Activated CD4-positive, alpha-beta T cell treated with anti-CD3 and anti-CD28 coated beads for 24 hours (primary cell): ENCODE measurements around the gene TRMT112.

Source experiments
- DNase-seq, 2 donors: peaks; one replicate each; pipeline ENCODE4 v3.0.0-alpha.2; 2020; ENCODE audit warnings: low read depth in 2 of 2

The TRMT112 gene

GRCh38 chr11:64317325-64317960, at the start of gene TRMT112:
TRMT112 (minus strand) TSS chr11:64317559; CDS start chr11:64317526, 33 bp downstream.
- DNase-seq = peak; percentile 92 to 93

DNA sequence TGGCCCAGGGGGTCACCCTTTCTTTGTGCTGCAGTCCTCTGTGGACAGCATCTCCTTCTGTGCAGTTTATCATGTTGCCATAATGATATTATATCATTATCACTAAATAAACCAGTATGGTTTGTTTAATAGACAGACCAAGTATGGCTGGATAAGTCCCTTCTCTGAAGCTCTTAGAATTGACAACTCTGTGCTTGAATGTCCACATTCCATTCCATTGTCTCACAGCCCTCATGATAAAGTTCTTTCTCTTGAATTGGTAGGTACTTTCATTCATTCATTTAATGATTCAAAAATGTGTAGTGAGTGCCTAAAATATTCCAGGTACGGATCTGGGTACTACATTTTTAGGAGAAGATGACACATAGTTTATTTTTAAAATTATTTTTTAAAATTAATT, 49.4 kb upstream of the TRMT112 start:
- no peak for DNase-seq

- no peak for DNase-seq
These were observed 47.6 kb upstream of the TRMT112 start for GRCh38 chr11:64364911-64365310.

- no peak for DNase-seq
These were observed 47.1 kb upstream of the TRMT112 start for GRCh38 chr11:64364435-64364834.

DNA sequence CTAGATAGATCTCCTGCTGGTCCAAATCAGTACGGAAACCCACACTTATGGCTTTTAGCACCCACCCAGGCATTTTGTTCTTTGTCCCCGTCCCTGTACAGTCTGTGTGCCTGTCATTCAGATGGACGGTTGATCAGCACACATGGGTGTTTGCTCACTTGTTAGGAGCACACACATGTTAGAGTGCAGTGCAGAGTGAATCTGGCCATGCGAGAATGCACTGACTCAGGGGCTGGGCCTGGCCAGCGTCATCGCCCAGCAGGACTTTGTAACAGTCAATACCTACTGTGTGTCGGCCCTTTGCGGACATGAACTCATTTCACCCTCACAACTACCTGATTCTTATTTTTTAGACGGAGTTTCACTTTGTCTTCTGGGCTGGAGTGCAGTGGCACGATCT, 45.0 kb upstream of the TRMT112 start:
- DNase-seq = no peak

- DNase-seq = no peak
These were observed 44.3 kb upstream of the TRMT112 start for GRCh38 chr11:64361659-64362058.

GRCh38 chr11:64360448-64360921, 43.1 kb upstream of the TRMT112 start:
- no peak for DNase-seq

- no peak for DNase-seq
These were observed 42.5 kb upstream of the TRMT112 start for GRCh38 chr11:64359712-64360445.

GRCh38 chr11:64358907-64359711, 41.8 kb upstream of the TRMT112 start, which contains the start of gene RPS6KA4:
RPS6KA4 (plus strand) TSS chr11:64359162; CDS start chr11:64359236, 74 bp downstream.
- peak in 1 of 2 donors; percentile 40 for DNase-seq

DNA sequence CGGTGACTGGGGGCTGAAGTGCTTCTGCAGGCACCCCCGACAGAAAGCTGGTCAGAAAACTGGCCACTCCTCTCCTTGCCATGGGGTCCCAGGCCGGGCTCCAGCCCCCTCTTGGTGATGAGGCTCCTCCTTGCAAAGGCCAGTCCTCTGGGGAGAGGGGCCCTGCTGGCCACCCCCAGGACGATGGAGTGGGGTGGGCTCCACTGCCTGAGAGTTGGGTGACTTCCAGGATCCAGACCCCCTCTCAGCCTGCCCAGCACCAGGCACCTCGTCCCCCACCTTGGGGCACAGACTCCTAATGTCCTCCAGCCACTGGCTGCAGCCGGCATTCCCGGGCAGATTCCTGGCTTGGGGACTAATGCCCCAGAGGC, 41.2 kb upstream of the TRMT112 start:
- no peak for DNase-seq

- no peak for DNase-seq
These were observed 40.7 kb upstream of the TRMT112 start for GRCh38 chr11:64357904-64358535.

DNA sequence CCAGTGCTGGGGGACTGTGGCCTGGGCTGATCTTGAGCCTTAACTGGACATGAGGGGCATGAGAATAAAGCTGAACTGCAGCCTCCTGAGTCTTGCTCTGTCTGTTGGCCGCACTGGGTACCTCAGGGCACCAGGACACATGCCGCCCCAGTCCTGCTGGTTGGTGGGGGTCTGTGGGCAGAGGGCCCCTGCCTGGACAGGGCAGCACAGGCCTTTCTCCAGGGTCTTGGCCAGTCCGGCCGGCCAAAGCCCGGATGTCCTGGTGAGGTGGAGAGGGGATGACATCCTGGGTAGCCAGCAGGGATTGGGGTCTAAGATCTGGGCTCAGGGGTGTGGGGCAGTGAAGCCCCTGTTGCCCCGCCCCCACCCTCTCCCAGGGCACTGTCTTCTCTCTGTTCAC, 40.1 kb upstream of the TRMT112 start:
- no peak for DNase-seq

DNA sequence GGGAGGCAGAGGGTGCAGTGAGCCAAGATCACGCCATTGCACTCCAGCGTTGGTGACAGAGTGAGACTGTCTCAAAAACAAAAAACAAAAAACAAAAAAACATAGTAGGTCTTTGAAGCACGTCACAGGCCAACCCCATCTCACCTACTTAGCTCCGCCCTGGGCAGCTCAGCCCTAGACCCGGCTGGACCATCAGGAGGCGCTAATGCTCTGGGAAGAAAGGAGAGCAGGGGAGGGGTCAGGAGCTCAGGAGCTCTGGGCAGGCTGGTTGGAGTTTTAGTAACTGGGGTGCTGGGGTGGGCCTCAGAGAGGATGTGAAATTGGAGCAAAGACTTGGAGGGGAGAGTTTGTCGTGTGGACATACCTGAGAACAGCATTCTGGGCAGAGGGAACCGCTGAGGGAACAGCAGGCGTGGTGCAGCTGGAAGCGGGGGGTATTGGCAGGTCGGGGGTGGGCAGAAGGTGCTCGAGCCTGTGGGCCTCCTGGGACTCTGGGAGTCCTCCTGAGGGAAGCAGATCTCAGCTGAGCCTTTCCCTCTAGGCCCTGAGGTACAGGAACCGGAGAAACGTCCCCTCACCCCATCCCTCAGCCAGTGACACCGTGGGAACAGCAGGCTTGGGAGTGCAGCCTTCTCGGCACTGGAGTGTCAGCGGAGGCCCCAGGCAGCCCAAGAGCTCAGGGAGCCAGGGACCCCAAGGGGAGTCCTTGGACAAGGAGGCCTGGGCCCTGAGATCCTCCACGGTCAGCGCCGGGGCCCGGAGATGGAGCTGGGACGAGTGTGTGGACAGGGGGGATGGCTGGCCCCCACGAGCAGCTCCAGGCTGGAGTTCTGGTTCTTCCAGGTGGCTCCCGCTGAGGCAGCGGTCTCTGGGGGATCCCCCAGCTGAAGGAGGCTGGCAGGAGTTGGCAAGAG, 39.4 kb upstream of the TRMT112 start:
- no peak for DNase-seq

DNA sequence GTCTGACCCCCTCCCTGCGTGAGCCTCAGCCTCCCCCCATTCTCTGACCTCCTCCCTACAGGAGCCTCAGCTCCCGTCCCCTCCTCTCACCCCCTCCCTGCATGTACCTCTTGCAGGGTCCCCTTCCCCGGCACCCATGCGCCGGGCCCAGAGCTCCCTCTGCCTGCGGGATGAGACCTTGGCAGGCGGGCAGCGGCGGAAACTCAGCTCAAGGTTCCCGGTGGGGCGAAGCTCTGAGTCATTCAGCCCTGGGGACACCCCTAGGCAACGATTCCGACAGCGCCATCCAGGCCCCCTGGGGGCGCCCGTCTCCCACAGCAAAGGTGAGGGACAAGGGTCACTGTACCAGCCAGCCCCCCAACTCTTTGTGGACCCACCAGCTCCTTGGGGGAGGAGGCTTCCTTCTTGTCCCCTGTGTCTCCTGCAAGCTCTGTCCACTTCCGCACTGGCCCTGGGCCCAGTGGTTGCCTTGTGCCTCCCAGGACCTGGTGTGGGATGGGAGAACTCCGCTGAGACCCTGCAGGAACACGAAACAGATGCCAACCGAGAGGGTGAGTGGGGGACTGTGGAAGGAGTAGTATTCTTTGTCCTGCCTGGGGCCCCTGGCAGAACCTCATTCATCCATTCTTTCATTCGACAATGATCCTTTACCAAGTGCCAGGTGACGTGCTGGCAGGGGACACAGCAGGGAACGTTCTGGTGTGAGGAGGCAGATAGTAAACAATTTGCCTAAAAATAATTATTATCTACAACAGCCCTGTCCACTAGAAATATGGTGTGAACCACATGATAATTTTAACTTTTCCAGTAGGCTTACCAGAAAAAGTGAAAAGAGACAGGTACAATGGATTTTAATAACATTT, 38.0 kb upstream of the TRMT112 start:
- DNase-seq = no peak

DNA sequence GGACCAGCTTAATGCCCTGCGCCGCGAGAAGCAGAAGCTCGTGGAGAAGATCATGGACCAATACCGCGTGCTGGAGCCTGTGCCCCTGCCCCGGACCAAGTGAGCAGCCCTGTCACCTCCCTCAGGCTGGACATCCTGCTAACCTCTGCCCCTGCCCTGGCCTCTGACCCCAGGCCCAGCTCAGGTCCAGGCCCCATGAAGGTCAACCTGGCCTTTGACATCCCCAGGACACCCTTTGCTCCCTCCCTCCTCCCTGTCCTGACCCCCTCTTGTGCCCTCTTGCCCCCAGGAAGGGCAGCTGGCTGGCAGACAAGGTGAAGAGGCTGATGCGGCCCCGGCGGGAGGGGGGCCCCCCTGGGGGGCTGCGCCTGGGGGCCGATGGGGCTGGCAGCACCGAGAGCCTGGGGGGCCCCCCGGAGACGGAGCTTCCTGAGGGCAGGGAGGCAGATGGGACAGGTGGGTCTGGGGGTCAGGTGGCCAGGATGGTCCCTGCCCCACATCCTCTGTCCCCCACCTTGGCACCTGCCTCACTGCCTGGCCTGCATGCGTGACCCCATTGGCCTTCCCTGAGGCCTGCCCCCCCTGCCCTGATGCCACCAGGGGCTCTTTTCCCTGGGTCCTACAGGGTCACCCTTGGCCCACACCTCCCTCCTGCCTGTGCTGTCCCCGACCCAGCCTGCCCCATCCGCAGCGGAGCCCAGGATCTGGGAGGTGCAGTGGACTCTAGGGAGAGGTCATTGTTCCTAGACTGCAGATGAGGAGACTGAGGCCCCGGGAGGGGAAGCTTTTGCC, 36.6 kb upstream of the TRMT112 start:
- DNase-seq = no peak

DNA sequence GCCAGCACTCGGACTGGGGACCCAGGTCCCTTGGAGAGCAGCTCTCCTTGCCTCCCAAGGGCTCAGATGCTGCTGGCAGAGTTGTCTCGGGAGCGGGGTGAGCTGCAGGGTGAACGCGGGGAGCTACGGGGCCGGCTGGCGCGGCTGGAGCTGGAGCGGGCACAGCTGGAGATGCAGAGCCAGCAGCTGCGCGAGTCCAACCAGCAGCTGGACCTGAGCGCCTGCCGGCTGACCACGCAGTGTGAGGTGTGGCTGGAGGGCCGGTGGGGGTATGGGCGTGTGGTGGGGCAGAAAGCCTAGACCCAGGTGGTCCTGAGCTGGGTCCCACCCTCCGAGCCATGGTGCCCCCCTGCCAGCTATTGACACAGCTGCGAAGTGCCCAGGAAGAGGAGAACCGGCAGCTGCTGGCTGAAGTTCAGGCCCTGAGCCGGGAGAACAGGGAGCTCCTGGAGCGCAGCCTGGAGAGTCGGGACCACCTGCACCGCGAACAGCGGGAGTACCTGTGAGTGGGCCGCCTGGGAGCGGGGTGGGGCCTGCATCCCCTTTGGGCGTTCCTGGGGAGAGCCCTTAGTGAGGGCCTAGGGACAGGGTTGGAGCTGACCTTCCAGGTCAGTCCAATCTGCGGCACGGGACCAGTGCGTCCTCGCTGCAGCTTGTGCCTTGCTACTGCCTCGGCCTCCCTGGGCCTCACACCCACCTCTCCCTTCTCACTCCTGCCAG, 35.8 kb upstream of the TRMT112 start:
- DNase-seq = no peak

DNA sequence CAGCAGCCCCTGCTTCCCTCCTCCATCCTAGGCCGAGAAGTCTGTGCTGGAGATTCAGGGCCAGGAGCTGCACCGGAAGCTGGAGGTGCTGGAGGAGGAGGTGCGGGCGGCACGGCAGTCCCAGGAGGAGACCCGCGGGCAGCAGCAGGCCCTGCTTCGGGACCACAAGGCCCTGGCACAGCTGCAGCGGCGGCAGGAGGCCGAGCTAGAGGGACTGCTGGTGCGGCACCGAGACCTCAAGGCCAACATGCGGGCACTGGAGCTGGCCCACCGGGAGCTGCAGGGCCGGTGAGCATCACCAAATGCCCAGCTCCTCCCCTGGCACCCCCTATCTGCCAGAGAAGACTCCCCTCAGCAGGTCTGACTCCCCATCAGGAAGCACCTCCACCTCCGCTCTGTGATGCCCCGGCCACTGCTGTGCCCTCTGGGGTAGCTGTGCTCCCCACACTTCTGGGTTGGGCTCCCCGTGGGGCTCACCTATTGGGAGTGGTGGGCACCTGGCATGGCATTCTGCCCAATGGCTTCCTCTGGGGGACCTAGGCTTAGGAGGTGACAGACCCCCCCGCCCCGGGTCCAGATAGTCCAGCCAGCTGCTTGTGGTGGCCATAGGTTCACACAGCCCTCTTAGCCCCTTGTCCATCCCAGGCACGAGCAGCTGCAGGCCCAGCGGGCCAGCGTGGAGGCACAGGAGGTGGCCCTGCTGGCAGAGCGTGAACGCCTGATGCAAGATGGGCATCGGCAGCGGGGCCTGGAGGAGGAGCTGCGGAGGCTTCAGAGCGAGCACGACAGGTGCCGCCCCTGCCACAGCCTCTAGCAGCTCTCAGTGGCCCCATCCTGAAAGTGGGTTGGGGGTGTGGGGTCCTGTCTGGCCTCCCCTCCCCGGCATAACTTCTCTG, 35.0 kb upstream of the TRMT112 start:
- no peak for DNase-seq
